Smooth muscle cell (in vitro differentiated cells): ENCODE data around the gene UCHL3. TPM values are rescaled to one million over a fixed set of nuclear protein-coding genes. Genes with fewer than 3 reads are reported as not detected.

Experiments
- DNase-seq: peaks from one replicate; lab custom pipeline; 2025; ENCODE audit not compliant: unreplicated experiment; lab: John Stamatoyannopoulos, UW
- H2AFZ ChIP-seq: fragments of 200-600 bp; sonication (generic); 2 replicates; pipeline ENCODE4 v1.6.0; 2016; ENCODE audit warnings: antibody characterized with exemption, low read depth, mild to moderate bottlenecking
- H3F3A ChIP-seq: fragments of 200-600 bp; sonication (generic); 2 replicates; pipeline ENCODE4 v1.6.0; 2017; ENCODE audit warnings: antibody characterized with exemption, low read depth
- H3K27ac ChIP-seq: fragments of 200-600 bp; sonication (generic); 2 replicates; pipeline ENCODE4 v1.5.1; 2016; ENCODE audit warnings: low read depth, mild to moderate bottlenecking
- H3K27me3 ChIP-seq: fragments of 200-600 bp; sonication (generic); 2 replicates; pipeline ENCODE4 v1.6.1; 2016; ENCODE audit warnings: low read depth, mild to moderate bottlenecking
- H3K36me3 ChIP-seq: fragments of 200-600 bp; sonication (generic); 2 replicates; pipeline ENCODE4 v1.5.1; 2016; ENCODE audit warnings: low read depth
- H3K4me1 ChIP-seq: fragments of 200-600 bp; sonication (generic); 2 replicates; pipeline ENCODE4 v1.5.1; 2016; ENCODE audit warnings: low read depth
- H3K4me2 ChIP-seq: fragments of 200-600 bp; sonication (generic); 2 replicates; pipeline ENCODE4 v1.6.0; 2016; ENCODE audit warnings: mild to moderate bottlenecking
- H3K4me3 ChIP-seq: fragments of 200-600 bp; sonication (generic); 2 replicates; pipeline ENCODE4 v1.5.1; 2016; ENCODE audit warnings: mild to moderate bottlenecking
- H3K79me2 ChIP-seq: fragments of 200-600 bp; sonication (generic); 2 replicates; pipeline ENCODE4 v1.6.0; 2016; ENCODE audit warnings: low read depth, mild to moderate bottlenecking
- H3K9ac ChIP-seq: fragments of 200-600 bp; sonication (generic); 2 replicates; pipeline ENCODE4 v1.6.0; 2016; ENCODE audit warnings: low read depth
- H3K9me3 ChIP-seq: fragments of 200-600 bp; sonication (generic); replicated peaks from 2 replicates; pipeline ENCODE4 v1.5.1; 2016; ENCODE audit warnings: low read depth
- H4K20me1 ChIP-seq: fragments of 200-600 bp; sonication (generic); 2 replicates; pipeline ENCODE4 v1.6.0; 2016; ENCODE audit warnings: low read depth
- WGBS: methylation state at CpG from one replicate; pipeline ENCODE4 v1.1.7; 2016; ENCODE audit warnings: low lambda C conversion rate; 5-methylcytosine and 5-hydroxymethylcytosine counted together
- polyA plus RNA-seq: library from polyadenylated mRNA; unstranded; fragments of >200 nt; fragmentation: Nextera tagmentation; extraction: Ambion mirVana; gene quantifications from 2 replicates; pipeline ENCODE4 v1.2.1, GENCODE V29; 2016
- total RNA-seq: library from RNA; depleted of rRNA; stranded (reverse); fragments of >200 nt; gene quantifications from 2 replicates; pipeline ENCODE4 v1.2.3, GENCODE V29; 2014
- TF ChIP-seq, protein P1 (sequence below): fragments of 200-600 bp; sonication (generic); IDR thresholded peaks from 2 replicates; pipeline ENCODE4 v1.5.1; 2017; ENCODE audit warnings: borderline replicate concordance, mild to moderate bottlenecking, antibody characterized with exemption; ENCODE audit not compliant: insufficient read depth, poor library complexity, severe bottlenecking

Gene UCHL3
- total and polyA plus RNA-seq, 2 experiments from 2014 or later, result 47.3 to 50.9 TPM

GRCh38 chr13:75620020-75620419, 70.4 kb downstream of the UCHL3 start:
- 78% methylated on average over 1 of the region's 1 CpG for WGBS

GRCh38 chr13:75621147-75621546, 71.6 kb downstream of the UCHL3 start:
- TF ChIP-seq, protein P1, sequence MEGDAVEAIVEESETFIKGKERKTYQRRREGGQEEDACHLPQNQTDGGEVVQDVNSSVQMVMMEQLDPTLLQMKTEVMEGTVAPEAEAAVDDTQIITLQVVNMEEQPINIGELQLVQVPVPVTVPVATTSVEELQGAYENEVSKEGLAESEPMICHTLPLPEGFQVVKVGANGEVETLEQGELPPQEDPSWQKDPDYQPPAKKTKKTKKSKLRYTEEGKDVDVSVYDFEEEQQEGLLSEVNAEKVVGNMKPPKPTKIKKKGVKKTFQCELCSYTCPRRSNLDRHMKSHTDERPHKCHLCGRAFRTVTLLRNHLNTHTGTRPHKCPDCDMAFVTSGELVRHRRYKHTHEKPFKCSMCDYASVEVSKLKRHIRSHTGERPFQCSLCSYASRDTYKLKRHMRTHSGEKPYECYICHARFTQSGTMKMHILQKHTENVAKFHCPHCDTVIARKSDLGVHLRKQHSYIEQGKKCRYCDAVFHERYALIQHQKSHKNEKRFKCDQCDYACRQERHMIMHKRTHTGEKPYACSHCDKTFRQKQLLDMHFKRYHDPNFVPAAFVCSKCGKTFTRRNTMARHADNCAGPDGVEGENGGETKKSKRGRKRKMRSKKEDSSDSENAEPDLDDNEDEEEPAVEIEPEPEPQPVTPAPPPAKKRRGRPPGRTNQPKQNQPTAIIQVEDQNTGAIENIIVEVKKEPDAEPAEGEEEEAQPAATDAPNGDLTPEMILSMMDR, result no peak
- H3K9ac ChIP-seq, result no peak overlapping the region
- WGBS, result 16% methylated on average over 2 of the region's 2 CpGs
- H3K79me2 ChIP-seq, result peaks cover 8% of the 10 kb centered on the region
- H4K20me1 ChIP-seq, result no peaks in the 10 kb centered on the region
- no peaks in the 10 kb centered on the region for H3K36me3 ChIP-seq
- H3K4me1 ChIP-seq, result peaks cover 22% of the 10 kb centered on the region
- no peaks in the 10 kb centered on the region for H3K27me3 ChIP-seq
- peak overlapping the region; percentile 72 for H3K4me2 ChIP-seq
- no peaks in the 10 kb centered on the region for H3K9me3 ChIP-seq
- no peaks in the 10 kb centered on the region for H3F3A ChIP-seq
- no peak for DNase-seq
- H3K27ac ChIP-seq, result peak overlapping the region; percentile 47
- H3K4me3 ChIP-seq, result no peak overlapping the region
- H2AFZ ChIP-seq, result no peak overlapping the region

More at GRCh38 chr13:75620020-75620419, 70.4 kb downstream of the UCHL3 start:
- H3K27me3 ChIP-seq, result no peaks in the 10 kb centered on the region
- H3K4me2 ChIP-seq, result peak overlapping the region; percentile 72
- no peak for DNase-seq
- H3K27ac ChIP-seq, result peak overlapping the region; percentile 47
- H4K20me1 ChIP-seq, result no peaks in the 10 kb centered on the region
- H3K4me1 ChIP-seq, result peaks cover 22% of the 10 kb centered on the region
- TF ChIP-seq, protein P1, result no peak
- no peaks in the 10 kb centered on the region for H3K9me3 ChIP-seq
- no peak overlapping the region for H3K9ac ChIP-seq
- no peaks in the 10 kb centered on the region for H3K79me2 ChIP-seq
- H2AFZ ChIP-seq, result no peak overlapping the region
- no peak overlapping the region for H3K4me3 ChIP-seq
- H3F3A ChIP-seq, result no peaks in the 10 kb centered on the region
- H3K36me3 ChIP-seq, result peaks cover 3% of the 10 kb centered on the region

DNA sequence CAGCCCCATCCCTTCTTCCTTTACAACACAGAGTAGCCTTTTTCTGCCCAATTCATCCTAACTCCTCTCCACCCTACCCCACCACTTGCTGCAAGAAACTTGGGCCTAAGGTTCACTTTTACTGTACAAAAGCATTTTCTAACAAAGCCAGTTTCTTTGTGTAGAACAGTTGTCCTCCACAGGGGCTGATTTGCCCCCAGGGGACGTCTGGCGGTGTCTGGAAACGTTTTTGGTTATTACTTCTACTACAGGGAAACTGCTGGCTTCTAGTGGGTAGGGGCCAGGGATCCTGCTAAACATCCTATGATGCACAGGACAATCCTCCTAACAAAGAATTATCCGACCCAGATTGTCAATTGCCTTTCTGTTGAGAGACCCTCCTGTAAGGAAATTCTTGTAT, 79.2 kb downstream of the UCHL3 start:
- TF ChIP-seq, protein P1, result no peak
- Histone ChIP-seq H3K36me3 (no peaks in the 10 kb centered on the region), H3K79me2 (peaks cover 29% of the 10 kb centered on the region), H3F3A (peaks cover 17% of the 10 kb centered on the region), H3K27me3 (no peaks in the 10 kb centered on the region), H4K20me1 (no peaks in the 10 kb centered on the region), H3K9me3 (no peaks in the 10 kb centered on the region), H2AFZ (no peak overlapping the region), H3K4me3 (no peak overlapping the region), H3K27ac (peak overlapping the region; percentile 64), H3K4me1 (peaks cover 13% of the 10 kb centered on the region), H3K4me2 (no peak overlapping the region), H3K9ac (no peak overlapping the region)
- WGBS, result 54% methylated on average over 4 of the region's 4 CpGs
- DNase-seq, result no peak

DNA sequence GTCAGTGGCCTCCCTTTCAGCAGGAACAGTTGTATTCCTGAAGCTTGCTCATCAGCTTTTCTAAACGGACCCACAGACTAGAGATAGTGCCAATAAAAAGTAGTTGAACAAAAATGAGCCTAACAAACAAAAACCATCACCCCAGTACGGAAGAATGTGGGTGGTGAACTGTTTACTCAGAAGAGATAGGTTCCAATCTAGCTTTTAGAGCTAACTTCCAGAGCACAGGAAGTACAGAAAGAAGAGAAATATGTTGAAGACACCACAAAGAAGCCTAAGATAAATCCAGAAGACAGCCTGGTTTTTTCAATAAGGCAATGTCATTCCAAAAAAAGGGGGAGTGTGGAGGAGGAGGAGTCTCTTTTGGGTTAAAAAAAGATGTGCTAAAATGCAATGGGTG, 83.7 kb downstream of the UCHL3 start:
- no peak overlapping the region for H2AFZ ChIP-seq
- no peaks in the 10 kb centered on the region for H3K36me3 ChIP-seq
- peaks cover 41% of the 10 kb centered on the region for H3K79me2 ChIP-seq
- DNase-seq, result no peak
- TF ChIP-seq, protein P1, result no peak
- H3K4me2 ChIP-seq, result peak overlapping the region; percentile 99
- H3K27ac ChIP-seq, result peak overlapping the region; percentile 90
- peaks cover 14% of the 10 kb centered on the region for H4K20me1 ChIP-seq
- H3K9ac ChIP-seq, result no peak overlapping the region
- H3K4me1 ChIP-seq, result peaks cover 11% of the 10 kb centered on the region
- peaks cover 29% of the 10 kb centered on the region for H3F3A ChIP-seq
- WGBS, result 3% methylated on average over 2 of the region's 2 CpGs
- no peaks in the 10 kb centered on the region for H3K9me3 ChIP-seq
- H3K27me3 ChIP-seq, result no peaks in the 10 kb centered on the region
- no peak overlapping the region for H3K4me3 ChIP-seq
